Forelimb muscle (tissue), 1 donor: ENCODE measurements around the gene KMT2A. TPM values are rescaled to one million over a fixed set of nuclear protein-coding genes. Genes with fewer than 3 reads are reported as not detected.

Experiments used
- DNase-seq: peaks from one replicate; pipeline ENCODE4 v3.0.0-alpha.2; 2013; ENCODE audit warnings: low read depth
- polyA plus RNA-seq: library from polyadenylated mRNA; unstranded; fragments of 120-200 nt; gene quantifications from one replicate; pipeline ENCODE4 v1.2.1, GENCODE V29; 2013; ENCODE audit not compliant: insufficient read length

Gene KMT2A
- polyA plus RNA-seq, 1 donor, result 28.7 TPM

DNA sequence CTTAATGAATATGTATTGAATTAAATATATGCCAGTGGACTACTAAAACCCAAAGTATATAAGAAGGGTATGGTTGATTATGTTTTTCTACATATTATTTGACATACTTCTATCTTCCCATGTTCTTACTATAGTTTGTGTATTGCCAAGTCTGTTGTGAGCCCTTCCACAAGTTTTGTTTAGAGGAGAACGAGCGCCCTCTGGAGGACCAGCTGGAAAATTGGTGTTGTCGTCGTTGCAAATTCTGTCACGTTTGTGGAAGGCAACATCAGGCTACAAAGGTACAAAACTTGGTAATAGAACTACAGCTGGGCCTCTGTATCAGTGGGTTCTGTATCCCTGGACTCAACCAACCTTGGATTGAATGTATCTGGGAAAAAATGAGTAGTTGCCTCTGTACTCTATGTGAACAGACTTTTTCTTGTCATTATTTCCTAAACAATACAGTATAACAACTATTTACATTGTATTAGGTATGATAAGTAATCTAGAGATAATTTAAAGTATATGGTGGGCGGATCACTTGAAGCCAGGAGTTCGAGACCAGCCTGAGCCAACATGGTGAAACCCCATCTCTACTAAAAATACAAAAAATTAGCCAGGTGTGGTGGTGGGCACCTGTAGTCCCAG, 52.3 kb downstream of the KMT2A start:
- DNase-seq, result peak; percentile 73

DNA sequence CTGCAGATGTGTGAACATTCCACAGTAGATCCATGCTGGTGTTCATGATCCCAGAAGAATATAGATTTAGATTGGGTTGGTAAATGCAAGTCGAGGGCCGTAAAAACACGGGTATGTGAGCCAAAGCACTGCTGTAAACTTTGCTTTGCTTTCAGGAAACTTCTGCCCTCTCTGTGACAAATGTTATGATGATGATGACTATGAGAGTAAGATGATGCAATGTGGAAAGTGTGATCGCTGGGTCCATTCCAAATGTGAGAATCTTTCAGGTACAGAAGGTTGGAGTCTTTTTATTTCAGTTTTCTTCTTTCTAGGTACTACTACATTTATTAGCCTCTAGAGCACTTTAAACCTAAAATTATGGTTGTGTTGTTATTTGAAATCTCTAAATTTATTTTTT, 54.7 kb downstream of the KMT2A start:
- no peak for DNase-seq

DNA sequence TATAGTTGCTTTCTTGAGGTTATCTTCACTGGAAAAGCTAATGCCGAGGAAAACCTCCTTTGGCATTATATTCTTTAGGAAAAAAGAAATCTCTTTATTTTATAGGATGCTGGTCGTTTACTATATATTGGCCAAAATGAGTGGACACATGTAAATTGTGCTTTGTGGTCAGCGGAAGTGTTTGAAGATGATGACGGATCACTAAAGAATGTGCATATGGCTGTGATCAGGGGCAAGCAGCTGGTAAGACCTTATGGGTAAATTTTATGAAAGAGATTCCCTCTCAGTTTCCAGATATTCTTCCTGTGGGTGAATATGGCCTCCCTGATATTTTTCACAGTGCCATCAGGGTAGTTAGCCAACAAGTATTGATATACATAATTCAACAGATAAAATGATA, 61.5 kb downstream of the KMT2A start:
- no peak for DNase-seq

DNA sequence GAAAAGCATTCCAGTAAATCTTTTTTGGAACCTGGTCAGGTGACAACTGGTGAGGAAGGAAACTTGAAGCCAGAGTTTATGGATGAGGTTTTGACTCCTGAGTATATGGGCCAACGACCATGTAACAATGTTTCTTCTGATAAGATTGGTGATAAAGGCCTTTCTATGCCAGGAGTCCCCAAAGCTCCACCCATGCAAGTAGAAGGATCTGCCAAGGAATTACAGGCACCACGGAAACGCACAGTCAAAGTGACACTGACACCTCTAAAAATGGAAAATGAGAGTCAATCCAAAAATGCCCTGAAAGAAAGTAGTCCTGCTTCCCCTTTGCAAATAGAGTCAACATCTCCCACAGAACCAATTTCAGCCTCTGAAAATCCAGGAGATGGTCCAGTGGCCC, 66.9 kb downstream of the KMT2A start:
- DNase-seq, result no peak

DNA sequence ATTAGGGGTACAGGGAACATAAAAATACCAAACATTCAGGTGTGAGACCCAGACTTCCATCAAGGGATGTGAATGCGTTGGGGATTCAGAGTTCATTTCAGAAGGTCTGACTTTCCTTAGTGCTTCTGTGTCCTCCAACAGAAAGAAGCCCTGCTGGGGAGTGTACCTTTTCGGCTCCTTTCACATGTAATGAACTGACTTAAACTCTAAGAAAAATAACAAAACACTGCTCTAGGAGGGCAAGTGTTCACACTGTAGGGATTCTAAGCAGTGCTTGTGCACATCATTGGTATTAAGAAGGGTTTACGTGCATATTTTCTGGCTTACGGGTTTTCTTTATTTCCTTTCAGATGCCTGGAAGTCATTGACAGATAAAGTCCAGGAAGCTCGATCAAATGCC, 75.3 kb downstream of the KMT2A start:
- no peak for DNase-seq

DNA sequence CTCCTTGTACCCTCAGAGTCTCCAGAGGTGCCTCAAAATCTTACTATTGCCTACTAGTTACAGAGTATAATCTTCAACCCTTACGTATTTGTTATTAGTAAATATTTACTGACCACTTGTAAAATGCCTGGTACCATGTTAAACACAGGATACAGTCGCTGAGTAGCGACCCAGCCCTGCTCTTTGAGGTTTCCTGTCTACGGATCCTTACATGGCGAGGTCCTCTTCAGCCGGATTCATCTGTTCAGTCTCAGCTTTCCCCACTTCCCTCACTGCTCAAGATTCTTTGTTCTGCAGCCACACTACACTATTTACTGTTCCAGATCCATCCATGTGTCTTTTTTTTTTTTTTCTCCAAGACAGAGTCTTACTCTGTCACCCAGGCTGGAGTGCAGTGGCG, 77.8 kb downstream of the KMT2A start:
- DNase-seq, result no peak

DNA sequence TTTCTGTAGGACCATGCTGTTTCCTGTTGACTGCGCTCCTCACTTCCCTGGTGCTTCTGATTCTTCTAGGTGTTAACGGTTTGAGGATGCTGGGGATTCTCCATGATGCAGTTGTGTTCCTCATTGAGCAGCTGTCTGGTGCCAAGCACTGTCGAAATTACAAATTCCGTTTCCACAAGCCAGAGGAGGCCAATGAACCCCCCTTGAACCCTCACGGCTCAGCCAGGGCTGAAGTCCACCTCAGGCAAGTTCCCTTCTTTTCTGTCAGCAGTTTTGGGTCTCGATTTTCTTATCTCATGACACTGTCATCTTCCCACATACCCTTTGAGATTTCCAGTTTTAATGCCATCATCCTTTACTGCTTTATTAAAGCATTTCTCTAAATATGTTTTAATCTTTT, 83.3 kb downstream of the KMT2A start:
- DNase-seq, result no peak

DNA sequence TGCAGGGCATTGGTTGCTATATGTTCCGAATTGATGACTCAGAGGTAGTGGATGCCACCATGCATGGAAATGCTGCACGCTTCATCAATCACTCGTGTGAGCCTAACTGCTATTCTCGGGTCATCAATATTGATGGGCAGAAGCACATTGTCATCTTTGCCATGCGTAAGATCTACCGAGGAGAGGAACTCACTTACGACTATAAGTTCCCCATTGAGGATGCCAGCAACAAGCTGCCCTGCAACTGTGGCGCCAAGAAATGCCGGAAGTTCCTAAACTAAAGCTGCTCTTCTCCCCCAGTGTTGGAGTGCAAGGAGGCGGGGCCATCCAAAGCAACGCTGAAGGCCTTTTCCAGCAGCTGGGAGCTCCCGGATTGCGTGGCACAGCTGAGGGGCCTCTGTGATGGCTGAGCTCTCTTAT, 85.6 kb downstream of the KMT2A start:
- DNase-seq, result no peak

DNA sequence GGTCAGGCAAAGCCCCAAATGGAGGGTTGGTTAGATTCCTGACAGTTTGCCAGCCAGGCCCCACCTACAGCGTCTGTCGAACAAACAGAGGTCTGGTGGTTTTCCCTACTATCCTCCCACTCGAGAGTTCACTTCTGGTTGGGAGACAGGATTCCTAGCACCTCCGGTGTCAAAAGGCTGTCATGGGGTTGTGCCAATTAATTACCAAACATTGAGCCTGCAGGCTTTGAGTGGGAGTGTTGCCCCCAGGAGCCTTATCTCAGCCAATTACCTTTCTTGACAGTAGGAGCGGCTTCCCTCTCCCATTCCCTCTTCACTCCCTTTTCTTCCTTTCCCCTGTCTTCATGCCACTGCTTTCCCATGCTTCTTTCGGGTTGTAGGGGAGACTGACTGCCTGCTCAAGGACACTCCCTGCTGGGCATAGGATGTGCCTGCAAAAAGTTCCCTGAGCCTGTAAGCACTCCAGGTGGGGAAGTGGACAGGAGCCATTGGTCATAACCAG, 86.3 kb downstream of the KMT2A start:
- no peak for DNase-seq

DNA sequence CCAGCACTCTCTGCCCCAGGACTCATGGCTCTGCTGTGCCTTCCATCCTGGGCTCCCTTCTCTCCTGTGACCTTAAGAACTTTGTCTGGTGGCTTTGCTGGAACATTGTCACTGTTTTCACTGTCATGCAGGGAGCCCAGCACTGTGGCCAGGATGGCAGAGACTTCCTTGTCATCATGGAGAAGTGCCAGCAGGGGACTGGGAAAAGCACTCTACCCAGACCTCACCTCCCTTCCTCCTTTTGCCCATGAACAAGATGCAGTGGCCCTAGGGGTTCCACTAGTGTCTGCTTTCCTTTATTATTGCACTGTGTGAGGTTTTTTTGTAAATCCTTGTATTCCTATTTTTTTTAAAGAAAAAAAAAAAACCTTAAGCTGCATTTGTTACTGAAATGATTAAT, 88.1 kb downstream of the KMT2A start:
- no peak for DNase-seq

DNA sequence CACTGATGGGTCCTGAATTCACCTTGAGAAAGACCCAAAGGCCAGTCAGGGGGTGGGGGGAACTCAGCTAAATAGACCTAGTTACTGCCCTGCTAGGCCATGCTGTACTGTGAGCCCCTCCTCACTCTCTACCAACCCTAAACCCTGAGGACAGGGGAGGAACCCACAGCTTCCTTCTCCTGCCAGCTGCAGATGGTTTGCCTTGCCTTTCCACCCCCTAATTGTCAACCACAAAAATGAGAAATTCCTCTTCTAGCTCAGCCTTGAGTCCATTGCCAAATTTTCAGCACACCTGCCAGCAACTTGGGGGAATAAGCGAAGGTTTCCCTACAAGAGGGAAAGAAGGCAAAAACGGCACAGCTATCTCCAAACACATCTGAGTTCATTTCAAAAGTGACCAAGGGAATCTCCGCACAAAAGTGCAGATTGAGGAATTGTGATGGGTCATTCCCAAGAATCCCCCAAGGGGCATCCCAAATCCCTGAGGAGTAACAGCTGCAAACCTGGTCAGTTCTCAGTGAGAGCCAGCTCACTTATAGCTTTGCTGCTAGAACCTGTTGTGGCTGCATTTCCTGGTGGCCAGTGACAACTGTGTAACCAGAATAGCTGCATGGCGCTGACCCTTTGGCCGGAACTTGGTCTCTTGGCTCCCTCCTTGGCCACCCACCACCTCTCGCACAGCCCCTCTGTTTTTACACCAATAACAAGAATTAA, 88.6 kb downstream of the KMT2A start:
- DNase-seq, result no peak

DNA sequence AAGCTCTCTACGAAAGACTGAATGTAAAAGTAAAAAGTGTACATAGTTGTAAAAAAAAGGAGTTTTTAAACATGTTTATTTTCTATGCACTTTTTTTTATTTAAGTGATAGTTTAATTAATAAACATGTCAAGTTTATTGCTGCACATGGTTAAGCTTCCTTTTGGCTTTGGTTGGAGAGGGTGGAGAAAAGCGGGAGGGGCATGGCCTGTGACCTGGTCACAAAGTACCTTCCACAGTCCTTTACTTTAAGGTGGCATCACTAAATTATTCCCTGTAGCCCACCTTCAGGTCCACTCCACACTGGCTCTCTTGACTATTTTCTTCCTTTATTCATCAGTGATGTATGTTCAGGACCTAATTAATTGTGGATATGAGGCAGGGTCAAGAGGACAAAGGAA, 90.4 kb downstream of the KMT2A start:
- no peak for DNase-seq

DNA sequence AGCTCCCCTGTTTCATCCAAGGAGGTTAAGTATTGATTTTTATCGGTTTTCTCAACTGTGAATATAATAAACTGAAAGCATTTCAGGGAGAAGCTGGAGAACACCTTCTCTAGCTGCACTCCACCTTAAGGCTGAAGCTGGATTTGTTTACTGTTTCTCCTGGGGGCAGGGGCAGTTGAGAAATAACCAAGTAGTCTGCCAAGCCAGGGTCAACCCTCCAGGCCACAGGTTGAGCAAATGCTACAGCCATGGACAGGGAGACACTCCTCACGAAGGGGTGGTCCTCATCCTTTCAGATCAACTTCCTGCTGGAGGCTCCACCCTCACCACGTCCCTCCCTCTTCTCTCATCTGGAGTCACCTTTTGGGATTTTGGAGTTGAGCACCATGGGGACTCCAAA, 90.8 kb downstream of the KMT2A start, which contains the start of gene TTC36:
TTC36 (plus strand) TSS at position 366 of the 400 bp plus-strand sequence; CDS start at position 387, 21 bp downstream.
- DNase-seq, result no peak

DNA sequence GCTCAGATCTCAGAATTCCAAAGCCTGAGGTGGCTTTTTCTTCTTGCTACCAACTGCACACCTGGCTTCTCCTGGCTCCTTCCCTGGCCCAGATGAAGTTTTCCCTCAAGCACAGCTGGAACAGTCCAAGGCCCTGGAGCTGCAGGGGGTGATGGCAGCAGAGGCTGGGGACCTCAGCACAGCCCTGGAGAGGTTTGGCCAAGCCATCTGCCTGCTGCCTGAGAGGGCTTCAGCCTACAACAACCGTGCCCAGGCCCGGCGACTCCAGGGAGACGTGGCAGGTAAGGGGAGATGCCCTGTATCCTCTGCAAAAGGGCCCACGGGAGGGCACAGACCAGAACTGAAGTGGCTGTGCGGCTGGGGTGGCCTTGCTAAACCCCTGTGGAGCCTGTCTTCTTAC, 92.2 kb downstream of the KMT2A start:
- no peak for DNase-seq

DNA sequence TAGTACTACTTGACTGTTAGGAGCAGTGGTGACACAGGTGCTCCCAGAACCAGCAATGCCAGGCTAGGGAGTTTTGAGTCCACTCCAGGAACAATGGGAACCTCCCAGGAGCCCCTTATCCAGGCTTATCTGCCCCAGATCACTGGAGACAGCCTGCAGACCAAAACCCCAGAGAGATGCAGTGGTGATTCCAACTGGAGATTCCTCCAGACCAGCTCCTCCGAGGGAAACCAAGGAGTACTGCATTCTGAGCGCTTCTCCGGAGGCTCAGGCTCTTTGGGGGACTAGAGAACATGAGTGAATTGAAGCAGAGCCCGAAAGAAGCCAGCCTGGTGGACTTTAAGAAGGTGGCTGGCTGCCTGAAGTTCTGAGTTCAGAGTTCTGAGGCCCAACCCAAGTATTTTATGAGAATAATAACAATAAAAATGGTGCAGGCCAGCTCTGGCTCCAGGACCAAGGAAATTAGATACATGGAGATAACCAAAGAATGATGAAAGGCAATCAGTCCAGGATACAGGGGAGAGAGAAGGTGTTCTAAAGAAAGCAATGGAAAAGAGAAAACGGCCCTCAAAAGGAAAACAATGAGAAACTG, 93.4 kb downstream of the KMT2A start:
- no peak for DNase-seq

DNA sequence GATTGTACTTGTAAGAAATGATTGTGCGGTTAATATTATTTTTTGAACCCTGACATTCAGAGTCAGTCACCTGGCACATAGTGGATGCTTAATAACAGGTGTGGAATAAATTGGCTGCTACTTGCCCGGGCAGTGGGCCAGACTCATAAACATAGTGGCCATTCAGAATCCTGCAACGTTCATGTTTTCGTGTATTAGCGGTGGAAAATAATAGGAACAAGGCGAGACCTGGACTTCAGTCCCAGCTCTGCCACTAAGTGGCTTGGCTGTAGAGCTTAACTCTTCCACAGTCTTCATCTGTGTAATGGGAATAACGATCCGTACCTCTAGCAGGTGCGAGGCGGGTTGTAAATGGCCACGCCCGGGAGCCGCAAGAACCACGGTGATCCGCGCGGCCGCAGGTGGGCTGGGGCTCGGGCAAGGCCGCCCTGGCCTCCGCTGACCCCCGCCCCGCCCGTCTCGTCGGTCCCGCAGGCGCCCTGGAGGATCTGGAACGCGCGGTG, 93.9 kb downstream of the KMT2A start:
- DNase-seq, result no peak

DNA sequence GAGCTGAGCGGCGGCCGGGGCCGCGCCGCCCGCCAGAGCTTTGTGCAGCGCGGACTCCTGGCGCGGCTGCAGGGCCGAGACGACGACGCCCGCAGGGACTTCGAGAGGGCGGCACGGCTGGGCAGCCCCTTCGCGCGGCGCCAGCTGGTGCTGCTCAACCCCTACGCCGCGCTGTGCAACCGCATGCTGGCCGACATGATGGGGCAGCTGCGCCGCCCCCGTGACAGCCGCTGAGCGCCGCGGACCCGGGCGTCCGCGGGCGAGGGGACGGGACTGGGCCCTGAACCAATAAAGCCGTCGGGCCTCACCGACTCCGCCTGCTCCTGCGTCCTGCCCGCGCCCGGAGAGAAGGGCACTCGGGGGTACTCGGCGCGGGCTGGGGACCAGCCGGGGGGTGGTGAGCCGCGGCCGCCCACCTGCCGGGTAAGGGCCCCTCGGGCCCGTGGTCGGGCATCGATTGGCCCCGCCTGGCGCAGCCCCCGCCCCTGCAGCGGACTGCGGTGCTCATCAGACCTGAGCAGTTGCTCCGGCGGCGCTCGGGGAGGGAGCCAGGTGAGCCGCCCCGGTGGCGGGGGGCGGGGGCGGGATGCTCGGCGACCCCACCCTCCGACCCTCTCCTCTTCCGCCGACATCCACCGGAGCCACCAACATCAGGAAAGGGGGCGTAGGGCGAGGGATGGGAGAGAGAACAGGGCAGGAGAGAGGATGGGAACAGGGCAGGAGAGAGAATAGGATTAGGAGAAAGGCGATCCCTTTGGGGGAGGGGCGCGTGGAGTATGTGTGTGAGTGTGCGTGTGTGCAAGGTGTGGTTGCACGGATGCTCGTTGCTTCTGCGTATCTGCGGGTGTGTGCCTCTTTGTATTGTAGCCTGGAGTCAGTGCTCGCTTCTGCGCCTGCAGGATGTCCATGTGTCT, 94.6 kb downstream of the KMT2A start, which contains the start of gene TMEM25:
TMEM25 (plus strand) TSS at position 510 of the 914 bp plus-strand sequence. CDS start 610 bp downstream, outside the sequence.
- no peak for DNase-seq

DNA sequence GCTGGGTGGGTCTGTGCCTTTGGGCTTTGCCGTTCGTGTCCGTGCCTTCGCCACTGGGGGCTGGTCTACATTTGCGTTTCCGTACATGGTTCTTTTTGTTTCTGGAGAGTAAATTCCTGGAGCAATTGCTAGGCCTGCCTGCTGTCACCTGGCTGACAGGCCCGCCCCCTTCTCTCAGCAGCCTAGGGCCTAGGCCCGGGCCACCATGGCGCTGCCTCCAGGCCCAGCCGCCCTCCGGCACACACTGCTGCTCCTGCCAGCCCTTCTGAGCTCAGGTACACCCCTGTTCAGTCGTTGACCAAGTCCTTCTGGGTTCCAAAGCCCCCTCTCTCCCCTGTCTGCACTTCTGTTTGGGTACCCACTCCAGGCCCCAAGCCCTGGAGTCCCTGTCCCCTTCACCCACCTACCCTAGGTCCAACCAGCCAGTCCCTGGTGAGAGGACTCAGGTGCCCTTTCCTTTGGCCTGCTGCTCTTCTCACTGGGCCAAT, 95.3 kb downstream of the KMT2A start:
- no peak for DNase-seq

DNA sequence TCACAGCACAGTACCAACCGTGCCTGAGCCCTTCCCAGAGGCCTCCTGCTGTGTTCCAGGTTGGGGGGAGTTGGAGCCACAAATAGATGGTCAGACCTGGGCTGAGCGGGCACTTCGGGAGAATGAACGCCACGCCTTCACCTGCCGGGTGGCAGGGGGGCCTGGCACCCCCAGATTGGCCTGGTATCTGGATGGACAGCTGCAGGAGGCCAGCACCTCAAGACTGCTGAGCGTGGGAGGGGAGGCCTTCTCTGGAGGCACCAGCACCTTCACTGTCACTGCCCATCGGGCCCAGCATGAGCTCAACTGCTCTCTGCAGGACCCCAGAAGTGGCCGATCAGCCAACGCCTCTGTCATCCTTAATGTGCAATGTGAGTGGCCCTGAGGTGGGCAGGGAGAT, 95.8 kb downstream of the KMT2A start:
- DNase-seq, result no peak

DNA sequence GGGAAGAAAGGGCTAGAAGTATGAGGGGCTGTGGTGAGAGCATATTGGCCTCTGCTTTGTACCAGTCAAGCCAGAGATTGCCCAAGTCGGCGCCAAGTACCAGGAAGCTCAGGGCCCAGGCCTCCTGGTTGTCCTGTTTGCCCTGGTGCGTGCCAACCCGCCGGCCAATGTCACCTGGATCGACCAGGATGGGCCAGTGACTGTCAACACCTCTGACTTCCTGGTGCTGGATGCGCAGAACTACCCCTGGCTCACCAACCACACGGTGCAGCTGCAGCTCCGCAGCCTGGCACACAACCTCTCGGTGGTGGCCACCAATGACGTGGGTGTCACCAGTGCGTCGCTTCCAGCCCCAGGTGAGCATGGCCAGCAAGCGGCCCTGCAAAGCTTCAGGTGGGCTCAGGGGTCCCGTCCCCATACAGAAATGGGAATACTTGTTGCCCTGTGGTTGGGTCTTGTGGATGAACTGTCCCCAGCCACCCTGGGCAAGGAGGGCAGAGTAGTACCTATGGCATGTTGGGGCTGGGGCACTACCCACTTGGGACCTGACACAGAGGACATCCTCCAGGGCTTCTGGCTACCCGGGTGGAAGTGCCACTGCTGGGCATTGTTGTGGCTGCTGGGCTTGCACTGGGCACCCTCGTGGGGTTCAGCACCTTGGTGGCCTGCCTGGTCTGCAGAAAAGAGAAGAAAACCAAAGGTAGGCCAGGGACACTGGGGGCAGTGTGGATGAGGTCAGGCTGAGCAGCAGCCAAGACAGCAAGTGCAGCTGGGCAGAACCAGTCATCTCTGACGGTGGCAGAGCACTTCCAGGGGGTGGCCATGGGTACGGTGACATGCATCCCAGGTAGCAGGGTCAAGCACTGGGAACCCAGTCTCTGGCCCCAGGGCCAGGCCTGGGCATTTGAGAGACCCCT, 96.8 kb downstream of the KMT2A start:
- no peak for DNase-seq
